Midbrain (tissue), 1 donor: ENCODE measurements around the gene RPE.

Experiments used
- DNase-seq: peaks from one replicate; lab custom pipeline; 2025; lab: John Stamatoyannopoulos, UW

Gene RPE

DNA sequence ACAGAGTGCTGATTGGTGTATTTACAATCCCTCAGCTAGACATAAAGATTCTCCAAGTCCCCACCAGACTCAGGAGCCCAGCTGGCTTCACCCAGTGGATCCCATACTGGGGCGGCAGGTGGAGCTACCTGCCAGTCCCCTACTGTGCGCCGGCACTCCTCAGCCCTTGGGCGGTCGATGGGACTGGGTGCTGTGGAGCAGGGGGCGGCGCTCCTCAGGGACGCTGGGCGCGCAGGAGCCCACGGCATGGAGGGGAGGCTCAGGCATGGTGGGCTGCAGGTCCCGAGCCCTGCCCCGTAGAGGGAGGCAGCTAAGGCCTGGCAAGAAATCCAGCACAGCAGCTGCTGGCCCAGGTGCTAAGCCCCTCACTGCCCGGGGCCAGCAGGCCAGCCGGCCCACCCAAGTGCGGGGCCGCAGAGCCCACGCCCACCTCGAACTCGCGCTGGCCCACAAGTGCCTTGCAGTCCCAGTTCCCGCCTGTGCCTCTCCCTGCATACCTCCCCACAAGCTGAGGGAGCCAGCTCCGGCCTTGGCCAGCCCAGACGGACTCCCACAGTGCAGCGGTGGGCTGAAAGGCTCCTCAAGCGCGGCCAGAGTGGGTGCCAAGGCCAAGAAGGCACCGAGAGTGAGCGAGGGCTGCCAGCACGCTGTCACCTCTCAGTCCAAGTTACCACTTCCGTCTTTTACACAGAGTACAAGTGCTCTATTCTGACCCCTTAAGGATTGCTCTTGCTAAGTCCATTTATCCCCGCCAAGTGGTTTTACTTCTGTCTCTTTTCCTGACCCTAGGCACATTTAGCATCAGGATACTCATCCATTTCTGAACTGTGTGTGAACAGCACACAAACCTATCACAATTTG, 1.7 kb upstream of the RPE start:
- DNase-seq = no peak

DNA sequence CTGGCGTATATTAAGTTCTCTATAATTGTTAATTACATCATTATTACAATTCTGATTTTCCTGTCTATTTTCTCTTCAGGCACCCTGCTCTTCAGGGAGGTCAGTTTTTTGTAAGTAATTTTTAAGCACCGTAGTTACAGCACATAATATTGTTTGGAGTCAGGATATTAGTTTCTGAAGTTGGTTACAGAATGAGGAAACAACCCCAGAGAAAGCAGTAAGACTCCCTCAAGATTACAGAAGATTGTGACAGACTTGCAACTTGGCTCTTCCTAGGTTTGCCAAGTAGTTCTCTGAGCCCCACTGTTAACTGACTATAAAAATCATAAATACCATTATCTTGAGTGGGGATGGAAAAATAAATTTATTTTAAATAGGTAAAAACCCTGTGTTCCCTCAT, 921 bp downstream of the RPE start:
- DNase-seq = no peak

DNA sequence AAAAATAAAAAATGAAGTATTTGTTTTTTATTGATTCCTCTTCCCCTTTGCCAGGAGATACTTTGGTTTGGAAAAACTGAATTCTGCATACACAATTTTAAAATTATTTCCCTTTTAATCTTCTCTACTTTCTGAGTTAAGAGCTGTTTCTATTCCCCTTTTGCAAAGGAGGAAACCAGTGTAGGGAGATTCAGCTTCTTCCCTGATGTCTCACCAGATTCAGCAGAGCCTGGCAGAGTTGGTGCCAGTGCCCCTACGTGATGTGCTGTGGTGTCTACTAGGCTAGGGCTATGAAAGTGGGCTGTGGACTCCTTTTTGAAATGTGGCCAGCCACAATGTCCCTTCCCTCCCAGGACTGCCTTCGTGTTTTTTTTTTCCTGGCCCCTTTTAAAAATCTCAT, 2.4 kb downstream of the RPE start:
- no peak for DNase-seq

DNA sequence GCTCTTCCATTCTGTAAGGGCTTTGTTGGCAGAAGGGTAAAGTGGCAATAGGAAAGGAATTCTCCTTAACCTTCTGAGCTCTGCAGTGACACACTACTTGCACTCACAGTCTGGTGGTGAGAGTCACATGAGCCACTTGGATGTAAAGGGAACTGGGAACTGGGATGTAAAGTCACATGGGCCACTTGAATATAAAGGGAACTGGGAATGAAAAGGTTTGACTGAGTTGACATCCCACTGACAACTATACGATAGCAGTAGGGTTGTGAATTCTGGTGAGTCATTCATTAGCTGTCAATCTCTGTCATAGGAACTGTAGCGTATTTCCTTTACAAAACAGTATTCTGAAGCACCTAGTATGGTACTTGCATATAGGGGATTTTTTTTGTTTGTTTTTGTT, 5.5 kb downstream of the RPE start:
- DNase-seq = no peak

DNA sequence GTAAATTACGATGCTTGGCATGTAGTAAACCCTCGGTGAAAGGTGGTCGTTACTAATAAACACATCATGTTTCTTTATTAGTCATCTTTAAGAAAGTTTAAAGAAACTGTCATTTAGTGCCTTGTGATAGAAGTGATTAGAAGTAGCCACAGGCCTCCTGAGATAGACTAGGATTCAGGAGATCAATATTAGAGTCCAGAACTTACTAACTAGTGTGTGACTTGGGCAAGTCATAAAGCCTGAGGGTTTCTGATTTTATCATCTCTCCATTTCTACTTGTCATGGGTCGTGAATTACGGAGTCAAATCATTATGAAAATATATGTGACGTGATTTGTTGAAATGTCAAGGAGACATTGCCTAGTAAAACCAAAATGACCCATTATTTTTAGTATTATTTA, 6.7 kb downstream of the RPE start:
- no peak for DNase-seq

DNA sequence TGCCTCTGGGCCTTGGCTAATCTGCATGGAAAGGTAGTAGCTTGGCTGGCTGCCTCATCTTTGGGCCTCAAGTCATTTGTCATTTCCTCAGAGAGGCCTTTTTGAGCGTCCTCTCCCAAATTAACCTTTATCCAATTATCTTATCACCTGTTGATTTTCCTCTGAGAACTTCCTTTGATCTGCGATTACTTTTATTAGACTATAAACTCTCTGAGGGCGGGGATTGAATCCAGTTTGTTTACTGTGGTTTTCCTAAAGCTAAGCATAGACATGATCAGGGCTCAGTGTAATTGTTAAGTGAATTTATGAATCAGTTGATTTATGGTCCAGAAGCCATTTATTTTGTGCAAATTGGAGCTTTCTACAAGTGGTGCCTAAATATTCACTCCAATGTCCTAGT, 7.5 kb downstream of the RPE start:
- DNase-seq = no peak

DNA sequence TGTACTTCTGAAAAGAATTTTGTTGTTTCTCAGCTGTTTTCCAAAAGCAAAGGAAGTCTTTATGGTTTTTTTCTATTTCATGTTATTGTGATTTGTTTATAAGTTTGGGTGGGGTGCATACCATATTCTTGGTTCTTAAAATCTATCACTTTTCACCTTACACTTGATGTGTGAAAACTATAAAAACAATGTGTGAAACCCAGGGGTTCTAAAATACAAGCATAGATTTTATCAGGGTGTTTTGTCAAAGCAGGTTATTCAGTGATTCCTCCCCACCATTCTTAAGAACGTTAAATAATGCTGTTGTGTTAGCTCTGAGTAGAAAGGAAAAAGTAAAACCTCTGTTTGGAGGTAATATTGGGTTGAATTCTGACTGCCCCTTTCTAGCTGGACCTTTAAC, 17.7 kb downstream of the RPE start:
- no peak for DNase-seq

DNA sequence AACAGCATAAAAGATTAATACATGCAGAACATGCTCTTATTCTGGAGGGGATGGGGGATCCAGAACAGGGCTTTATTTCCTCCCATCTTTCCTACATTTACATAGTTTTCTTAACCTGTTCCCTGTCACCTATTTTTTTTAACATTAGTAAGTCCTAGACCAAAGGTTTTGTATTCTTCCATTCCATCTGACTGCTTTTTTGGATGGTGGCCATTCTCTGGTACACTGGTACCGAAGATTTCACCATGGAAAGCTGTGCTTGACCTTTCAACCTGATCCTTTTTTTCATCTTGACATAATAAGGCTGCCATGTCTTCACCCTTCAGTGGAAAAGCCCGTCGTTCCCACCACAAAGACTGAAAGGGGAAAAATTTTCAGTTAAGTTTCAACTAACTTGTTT, 20.4 kb downstream of the RPE start:
- DNase-seq = no peak

DNA sequence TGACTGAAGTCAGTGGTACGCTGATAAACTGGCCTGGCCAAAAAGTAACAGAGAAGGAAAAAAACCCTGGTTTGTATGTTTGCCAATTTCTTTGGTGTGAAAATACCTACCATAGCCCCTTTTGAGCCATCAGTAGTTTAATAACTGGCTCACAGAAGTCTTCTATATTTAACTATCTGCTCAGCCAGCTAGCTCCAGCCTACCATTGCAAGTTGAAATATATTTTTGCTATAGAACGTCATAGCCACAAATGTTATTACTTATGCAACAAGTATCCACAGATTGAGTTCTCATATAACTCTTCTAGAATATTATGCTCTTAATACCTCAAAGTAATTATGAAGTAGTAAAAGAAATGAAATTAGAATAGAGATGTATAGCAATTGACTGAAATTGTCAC, 25.2 kb downstream of the RPE start:
- no peak for DNase-seq

DNA sequence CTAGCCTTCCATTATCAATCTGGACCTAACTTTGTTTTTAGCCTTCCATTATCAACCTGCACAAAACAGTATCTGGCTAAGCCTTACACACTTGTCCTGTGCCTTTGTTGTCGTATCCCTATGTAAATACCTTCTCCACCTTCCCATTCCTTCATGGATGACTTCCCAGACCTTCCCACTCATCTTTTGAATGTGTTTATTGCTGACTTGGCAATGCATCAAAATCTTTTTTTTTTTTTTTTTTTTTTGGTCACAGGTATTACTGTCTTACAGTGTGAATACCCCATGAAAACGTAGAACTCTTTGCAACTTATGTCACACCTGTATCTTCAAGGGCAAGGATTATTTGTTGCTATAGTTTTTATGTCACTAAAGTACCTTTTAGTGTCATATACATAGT, 25.7 kb downstream of the RPE start:
- DNase-seq = no peak

DNA sequence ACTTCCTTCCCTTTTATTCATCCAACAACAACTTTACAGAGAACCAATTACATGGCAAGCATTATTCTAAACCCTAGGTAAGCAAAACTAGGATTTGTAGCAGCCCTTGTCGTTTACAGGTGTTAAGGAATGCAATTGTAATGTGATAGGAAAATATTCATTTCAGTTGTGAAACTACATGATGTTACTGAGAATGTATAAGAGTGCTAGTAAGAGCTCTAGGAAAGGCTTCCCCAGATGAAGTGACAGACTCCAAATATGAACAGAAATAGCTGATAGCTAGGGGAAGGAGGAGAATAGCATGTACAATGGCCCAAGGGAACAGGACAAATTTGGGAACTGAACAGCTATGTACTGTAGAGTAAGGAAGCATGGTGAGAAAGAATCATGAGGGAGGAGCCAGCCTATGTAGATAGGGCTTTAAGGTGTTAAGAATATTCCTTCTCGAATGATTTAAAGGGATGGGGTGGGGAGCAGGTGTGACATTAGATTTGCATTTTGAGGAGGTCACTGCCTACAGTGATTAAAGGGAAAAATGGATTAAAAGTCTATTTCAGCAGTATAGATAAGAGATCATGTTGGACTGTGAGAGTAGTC, 31.7 kb downstream of the RPE start:
- DNase-seq = no peak

DNA sequence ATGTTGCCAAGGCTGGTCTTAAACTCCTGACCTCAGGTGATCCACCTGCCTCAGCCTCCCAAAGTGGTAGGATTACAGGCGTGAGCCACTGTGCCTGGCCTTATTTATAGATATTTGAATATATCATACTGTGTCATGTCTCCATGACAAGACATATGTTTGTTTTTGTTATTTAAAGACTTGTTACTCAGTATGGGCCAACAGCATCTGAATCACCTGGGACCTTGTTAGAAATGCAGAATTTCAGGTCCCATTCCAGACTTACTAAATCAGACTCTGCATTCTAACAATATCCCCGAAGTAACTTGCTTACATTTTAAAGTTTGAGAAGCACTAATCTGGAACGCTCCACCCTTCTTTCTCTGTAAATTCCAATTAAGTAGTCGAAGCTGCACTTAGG, 33.2 kb downstream of the RPE start:
- DNase-seq = no peak

DNA sequence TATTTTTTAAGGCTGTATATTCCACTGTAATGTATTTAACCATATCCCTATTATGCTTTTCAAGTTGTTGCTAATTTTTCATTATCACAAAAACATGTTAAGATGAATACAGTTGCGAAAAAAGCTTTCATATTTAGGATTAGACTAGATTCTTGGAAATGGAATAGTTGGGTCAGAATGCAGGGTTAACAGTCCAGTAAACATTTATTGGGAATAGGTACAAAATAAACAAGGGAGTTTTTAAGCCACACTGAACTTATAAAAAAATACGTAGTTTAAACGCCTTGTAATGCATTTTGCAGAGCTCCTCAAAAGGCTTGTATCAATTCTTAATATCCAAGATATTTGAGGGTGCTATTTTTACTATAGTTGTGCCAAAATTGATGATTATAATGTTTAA, 35.6 kb downstream of the RPE start:
- no peak for DNase-seq

DNA sequence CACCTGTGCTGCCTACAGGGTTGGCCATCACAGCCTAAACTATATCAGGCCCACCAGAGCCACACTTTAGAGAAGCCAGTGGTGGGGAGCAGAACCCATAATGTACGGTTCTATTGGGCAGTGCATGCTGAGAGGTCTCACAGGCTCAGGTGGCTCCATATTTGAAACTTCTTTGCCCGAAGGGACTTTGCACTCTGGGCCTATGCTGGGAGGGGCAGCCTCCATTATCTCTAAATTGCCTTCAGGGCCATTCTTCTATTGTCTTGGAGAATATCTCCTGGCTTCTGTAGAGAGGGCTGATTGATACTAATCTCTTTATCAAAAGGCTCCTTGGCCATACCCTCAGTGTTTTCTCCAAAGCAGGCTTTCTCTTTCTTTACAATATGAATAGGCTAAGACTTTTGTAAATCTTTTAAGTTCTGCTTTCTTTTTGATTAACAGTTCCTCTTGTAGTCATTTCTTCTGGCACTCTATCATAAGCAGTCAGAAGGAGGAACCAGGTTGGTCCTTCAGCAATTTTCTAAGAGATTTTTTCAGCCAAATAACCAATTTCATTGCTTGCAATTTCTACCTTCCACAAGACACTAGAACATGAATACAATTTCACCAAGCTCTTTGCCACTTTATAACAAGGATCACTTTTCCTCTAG, 44.5 kb downstream of the RPE start:
- no peak for DNase-seq

DNA sequence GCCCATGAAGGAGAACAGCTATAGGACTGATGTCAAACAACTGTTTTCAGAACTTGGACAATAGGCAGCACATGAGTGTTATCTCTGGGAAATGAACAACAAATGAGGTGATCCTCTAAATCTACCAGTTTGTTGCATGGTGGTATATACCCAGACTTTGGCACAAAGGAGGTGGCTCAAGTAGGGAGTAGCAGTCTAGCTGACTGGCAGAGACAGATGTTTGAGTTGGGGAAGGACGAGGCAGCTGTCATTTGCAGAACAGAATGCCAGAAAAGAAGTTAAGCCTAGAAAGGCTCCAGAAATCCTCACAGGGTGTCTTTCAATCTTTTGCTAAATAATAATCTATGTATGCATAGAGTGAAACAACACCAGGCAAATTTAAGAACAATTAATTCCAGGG, 47.4 kb downstream of the RPE start:
- DNase-seq = no peak

DNA sequence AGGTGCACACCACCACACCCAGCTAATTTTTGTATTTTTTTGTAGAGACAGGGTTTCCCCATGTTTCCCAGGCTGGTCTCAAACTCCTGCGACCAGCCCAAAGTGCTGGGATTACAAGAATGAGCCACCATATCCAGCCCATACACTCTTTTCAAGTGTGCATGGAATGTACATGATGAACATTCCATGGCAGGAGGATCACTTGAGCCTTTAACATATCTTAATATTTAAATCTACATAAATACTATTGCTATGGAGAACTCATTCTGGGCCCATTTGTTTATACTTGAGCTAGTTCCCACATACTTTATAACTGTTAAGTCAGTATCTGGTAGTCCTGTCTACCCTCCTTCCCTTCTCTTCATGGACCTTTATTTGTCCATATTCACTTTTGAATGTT, 48.4 kb downstream of the RPE start:
- DNase-seq = no peak

DNA sequence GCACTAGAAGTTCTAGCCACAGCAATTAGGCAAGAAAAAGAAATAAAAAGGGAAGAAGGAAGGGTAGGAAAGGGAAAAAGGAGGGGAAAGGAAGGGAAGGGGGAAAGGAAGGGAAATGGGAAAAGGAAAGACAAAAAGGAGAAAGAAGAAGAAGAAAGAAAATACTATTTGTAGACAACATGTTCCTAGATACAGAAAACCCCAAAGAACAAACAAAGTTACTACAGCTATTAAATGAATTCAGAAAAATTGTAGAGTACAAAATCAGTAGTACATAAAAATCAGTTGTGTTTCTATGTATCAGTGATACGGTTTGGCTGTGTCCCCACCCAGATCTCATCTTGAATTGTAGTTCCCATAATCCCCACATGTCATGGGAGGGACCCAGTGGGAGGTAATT, 52.3 kb downstream of the RPE start:
- no peak for DNase-seq

DNA sequence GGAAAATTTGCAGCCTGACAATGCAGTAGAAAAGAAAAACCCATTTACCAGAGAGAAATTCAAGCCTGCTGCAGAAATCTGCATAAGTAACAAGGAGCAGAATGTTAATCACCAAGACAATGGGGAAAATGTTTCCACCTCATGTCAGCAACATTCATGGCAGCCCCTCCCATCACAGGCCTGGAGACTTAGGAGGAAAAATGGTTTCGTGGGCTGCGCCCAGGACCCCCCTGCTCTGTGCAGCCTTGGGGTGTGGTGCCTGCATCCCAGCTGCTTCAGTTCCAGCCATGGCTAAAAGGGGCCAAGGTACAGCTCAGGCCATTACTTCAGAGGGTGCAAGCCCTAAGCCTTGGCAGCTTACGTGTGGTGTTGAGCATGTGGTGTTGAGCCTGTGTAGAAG, 53.4 kb downstream of the RPE start:
- no peak for DNase-seq

DNA sequence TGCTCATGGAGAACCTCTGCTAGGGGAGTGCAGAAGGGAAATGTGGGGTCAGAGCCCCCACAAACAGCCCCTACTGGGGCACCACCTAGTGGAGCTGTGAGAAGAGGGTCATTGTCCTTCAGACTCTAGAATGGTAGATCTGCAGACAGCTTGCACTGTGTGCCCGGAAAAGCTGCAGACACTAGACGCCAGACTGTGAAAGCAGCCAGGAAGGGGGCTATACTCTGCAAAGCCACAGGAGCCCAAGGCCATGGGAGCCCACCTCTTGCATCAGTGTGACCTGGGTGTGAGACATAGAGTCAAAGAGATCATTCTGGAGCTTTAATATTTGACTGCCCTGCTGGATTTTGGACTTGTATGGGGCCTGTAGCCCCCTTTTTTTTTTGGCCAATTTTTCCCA, 60.9 kb downstream of the RPE start:
- DNase-seq = no peak
